Superior temporal gyrus (tissue), 1 donor: ENCODE measurements around the gene FIS1.
"Not testable (repeated sequence)": the region's sequence is repeated elsewhere in the genome, so short reads cannot be mapped to it uniquely, and the experiment has no call there.

ENCODE experiments used
- DNase-seq: peaks from one replicate; pipeline ENCODE4 v3.0.0-alpha.2; 2016; ENCODE audit errors: extremely low spot score

Gene FIS1

DNA sequence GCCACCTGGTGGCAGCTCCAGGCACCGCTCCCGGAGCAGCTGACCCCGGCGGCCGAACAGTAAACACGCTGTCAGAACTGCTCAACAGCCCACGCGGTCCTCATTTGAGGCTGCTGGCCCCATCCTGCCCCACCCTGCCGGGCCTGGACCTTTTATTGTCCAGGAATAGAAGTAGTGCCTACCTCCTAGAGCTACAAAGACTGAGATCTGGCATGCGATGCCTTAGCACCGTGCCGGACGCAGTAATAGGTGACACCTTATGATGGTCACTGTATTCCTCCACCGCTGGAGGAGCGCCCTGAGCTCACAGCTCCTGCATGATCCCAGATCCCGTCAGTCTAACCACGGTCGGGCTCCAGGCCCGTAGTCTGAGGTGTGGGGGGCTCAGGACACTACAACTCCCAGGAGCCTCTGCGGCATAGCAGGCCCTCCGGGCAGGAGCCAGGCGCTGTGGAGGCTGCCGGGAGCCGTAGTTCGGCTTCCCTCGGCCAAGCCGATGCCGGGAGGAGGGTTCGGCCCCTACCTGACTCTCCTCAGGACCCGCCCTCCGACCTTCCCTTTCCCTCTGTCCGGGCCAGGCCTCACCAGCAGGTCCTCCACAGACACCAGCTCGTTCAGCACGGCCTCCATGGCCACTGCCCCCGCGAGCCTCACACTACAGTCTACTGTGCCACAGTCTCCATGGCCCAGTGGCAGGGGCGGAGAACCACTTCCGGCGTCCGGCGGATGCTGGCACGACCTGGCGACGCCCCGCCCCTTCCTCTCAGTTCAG is at the start of gene FIS1:
Gene FIS1 (minus strand): TSS at position 707 of the 772 bp plus-strand sequence. CDS start 77 bp downstream, at position 630.
- peak; percentile 96 for DNase-seq

- no peak for DNase-seq
Measured at GRCh38 chr7:101294039-101294831, 49.4 kb upstream of the FIS1 start.

DNA sequence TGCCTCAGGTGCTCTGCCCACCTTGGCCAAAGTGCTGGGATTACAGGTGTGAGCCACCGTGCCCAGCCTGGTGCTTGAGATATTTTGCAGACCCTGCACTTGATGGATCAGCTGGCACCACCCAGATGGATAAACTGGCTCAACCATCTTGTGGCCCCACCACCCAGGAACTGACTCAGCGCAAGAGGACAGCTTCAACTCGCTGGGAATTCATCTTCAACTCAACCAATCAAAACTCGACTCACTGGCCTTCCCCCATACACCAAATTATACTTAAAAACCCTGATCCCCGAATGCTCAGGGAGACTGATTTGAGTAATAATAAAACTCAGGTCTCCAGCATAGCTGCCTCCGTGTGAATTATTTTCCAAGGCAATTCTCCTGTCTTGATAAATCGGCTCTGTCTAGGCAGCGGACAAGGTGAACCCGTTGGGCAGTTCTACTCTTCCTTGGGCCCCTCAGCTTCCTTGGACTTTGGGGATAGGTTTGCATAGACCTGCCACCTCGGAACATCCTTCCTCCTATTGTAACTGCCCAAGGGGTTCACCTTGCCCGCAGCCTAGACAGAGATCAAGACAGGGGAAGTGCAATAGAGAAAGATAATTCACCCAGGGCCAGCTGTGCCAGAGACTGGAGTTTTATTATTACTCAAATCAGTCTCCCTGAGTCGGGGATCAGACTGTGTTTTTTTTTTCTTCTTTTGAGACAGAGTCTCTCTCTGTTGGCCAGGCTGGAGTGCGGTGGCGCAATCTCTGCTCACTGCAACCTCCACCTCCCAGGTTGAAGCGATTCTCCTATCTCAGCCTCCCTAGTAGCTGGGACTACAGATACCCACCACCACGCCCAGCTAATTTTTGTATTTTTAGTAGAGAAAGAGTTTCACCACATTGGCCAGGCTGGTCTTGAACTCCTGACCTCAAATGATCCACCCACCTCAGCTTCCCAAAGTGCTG is 48.5 kb upstream of the FIS1 start:
- DNase-seq, result not testable (repeated sequence)

DNA sequence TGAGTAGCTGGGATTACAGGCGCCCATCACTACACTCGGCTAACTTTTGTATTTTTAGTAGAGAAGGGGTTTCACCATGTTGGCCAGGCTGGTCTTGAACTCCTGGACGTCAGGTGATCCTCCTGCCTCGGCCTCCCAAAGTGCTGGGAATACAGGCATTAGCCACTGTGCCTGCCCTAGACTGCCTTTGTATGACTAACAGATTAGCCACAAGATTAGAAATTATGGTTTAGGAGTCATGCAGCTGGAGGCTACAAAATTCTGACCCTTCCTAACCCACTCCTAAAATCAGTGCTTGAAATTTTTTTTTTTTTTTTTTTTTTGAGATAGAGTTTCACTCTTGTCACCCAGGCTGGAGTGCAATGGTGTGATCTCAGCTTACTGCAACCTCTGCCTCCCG is 47.7 kb upstream of the FIS1 start:
- DNase-seq, result not testable (repeated sequence)

- peak; percentile 70 for DNase-seq
Measured at GRCh38 chr7:101290186-101291037, 45.5 kb upstream of the FIS1 start.

GRCh38 chr7:101289687-101290086 is 44.8 kb upstream of the FIS1 start:
- not testable (repeated sequence) for DNase-seq

DNA sequence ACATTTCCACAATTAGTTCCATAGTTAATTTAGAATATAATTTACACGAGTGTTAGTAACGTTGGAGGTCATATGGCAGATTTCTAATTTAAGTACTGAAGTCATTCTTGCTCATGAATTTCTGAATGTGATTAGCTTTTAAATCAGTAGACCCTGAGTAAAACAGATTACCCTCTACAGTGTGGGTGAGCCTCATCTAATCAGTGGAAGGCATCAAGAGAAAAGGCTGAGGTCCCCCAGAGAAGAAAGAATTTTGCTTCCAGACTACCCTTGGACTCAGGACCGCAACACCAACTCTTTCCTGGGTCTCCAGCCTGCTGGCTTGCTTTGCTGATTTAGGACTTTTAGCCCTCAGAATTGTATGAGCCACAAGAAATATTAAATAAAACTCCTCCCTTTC is 43.6 kb upstream of the FIS1 start:
- no peak for DNase-seq

GRCh38 chr7:101287032-101287431 is 42.2 kb upstream of the FIS1 start:
- DNase-seq, result no peak

- DNase-seq, result not testable (repeated sequence)
Measured at GRCh38 chr7:101285880-101286279, 41.0 kb upstream of the FIS1 start.

- DNase-seq, result no peak
Measured at GRCh38 chr7:101285171-101285570, 40.3 kb upstream of the FIS1 start.

DNA sequence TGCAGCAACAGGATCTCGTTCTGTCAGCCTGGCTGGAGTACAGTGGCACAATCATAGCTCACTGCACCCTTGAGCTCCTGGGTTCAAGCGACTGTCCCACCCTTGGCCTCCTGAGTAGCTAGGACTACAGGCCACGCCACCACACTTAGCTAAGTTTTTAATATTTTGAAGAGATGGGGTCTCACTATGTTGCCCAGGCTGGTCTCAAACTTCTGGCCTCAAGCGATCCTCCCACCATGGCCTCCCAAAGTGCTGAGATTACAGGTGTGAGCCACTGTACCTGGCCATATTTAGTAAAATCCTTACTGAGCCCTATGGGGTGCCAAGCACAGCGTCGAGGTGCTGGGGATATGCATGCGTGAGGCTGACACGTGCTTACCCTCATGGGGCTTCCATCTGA is 36.0 kb upstream of the FIS1 start:
- DNase-seq, result not testable (repeated sequence)

- no peak for DNase-seq
Measured at GRCh38 chr7:101278461-101279292, 33.8 kb upstream of the FIS1 start.

- no peak for DNase-seq
Measured at GRCh38 chr7:101277155-101277554, 32.3 kb upstream of the FIS1 start.

DNA sequence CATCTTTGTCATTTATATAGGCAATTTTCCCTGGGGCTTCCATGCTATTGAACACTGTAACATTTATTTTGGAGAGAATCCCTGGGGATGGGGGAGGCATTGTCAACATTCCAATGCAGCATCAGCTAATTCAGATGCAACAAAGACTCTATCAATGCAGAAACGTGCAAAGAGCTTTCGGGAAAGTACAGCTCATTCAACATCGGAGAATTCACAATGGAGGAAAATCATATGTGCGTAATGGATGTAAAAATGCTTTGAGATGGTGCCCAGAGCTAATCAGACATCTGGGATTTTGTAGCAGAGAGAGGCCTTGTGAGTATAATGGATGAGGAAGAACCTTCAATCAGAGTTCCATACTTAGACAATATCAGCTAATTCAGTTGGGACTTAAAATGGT is 28.3 kb upstream of the FIS1 start:
- no peak for DNase-seq

DNA sequence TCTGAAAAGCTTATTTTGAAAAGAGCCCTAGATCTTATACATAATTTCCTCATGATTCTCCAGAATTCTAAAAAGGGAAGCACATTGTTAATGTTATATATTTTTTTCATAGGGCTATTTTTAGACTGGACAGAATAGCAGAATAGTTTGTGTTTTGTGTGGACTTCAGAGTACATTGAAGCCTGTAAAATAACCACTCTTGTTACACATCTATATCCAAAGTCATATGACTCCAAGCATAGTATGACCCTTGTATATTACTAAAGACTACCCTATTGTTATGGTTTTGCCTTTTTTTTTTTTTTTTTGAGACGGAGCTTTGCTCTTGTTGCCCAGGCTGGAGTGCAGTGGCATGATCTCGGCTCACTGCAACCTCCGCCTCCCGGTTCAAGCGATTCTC is 26.1 kb upstream of the FIS1 start:
- peak; percentile 79 for DNase-seq

DNA sequence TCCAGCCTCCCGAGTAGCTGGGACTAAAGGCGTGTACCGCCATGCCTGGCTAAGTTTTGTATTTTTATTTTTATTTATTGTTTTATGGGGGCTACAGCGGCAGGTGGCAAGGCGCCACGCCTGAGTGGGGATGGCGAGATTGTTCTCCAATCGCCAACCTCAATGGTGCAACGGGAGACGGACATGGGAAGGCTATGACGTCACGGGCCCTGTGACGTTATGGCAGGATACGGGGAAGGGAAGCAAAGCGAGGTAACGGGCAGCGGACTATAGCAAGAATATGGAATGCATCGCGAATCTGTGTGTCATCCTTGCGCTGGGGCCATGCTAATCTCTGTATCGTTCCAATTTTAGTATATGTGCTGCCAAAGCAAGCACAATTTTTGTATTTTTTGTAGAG is 24.8 kb upstream of the FIS1 start:
- no peak for DNase-seq

DNA sequence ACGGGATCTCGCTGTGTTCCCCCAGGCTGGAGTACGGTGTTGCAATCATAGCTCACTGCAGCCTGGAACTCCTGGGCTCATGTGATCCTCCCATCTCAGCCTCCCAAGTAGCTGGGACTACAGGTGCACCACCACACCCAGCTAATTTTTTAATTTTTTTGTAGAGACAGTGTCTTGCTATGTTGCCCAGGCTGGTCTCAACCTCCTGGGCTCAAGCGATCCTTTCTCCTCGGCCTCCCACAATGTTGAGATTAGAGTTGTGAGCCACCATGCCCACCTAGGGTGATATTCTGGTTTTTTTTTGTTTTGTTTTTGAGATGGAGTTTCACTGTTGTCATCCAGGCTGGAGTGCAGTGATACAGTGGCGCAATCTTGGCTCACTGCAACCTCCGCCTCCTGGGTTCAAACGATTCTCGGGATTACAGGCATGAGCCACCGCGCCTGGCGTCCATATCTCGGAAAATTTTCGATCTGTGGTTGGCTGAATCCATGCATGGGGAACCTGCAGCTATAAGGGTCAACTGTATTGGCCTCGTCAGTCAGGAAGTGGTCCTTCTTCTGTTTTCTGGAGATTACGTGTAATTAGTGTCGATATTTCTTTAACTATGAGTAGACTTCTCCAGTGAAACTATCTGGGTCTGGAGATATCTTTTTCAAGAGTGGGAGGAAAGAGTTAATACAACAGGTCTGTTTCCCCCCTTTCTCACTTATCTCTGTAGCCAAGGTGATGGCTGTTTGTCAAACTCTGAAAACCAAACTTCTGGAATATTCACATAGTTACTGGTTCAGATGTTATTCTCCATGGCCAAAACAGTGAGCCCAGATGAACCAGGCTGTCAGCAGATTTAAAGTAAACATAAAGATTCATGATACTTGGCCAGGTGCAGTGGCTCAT is 21.0 kb upstream of the FIS1 start:
- DNase-seq, result no peak

DNA sequence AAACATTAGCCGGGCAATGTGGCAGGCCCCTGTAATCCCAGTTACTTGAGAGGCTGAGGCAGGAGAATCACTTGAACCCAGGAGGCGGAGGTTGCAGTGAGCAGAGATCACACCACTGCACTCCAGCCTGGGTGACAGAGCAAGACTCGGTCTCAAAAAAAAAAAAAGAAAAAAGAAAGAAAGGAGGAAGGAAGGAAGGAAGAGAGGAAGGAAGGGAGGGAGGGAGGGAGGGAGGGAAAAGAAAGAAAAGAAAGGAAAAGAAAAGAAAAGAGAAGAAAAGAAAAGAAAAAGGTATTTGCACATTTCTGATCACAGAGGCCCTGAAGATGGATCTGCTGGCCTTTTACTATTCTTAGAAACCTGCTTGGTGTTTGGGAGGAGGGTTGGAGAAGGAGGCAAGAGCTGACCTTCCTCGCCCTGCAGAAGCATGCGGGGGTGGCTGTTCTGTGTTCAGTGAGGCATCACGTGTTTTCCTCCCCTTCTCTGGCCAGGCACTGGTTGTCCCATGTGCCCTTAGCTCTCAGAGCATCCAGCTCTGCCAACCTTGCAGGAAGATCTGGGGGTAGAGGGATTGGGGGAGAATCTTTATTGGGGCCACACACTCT is 19.3 kb upstream of the FIS1 start:
- not testable (repeated sequence) for DNase-seq
